Osteocyte (in vitro differentiated cells): Measurements from ENCODE around the gene NRF1. TPM values are rescaled to one million over a fixed set of nuclear protein-coding genes. Genes with fewer than 3 reads are reported as not detected.
A peak's percentile ranks its signal among the peaks of the same experiment; 100 is the strongest.

Experiments
- DNase-seq: peaks from one replicate; pipeline ENCODE4 v3.0.0; 2021; ENCODE audit warnings: mixed read lengths; ENCODE audit not compliant: unreplicated experiment; ENCODE audit errors: extremely low spot score
- H3K27ac Mint-ChIP-seq: one replicate; pipeline ENCODE4 v1.8.0; 2021; ENCODE audit warnings: mild to moderate bottlenecking, mixed read lengths; ENCODE audit not compliant: unreplicated experiment
- H3K27me3 Mint-ChIP-seq: one replicate; pipeline ENCODE4 v1.8.0; 2021; ENCODE audit warnings: mixed read lengths; ENCODE audit not compliant: unreplicated experiment
- H3K36me3 Mint-ChIP-seq: one replicate; pipeline ENCODE4 v1.8.0; 2021; ENCODE audit warnings: mixed read lengths; ENCODE audit not compliant: unreplicated experiment
- H3K4me1 Mint-ChIP-seq: one replicate; pipeline ENCODE4 v1.8.0; 2021; ENCODE audit warnings: mixed read lengths; ENCODE audit not compliant: unreplicated experiment
- H3K4me3 Mint-ChIP-seq: one replicate; pipeline ENCODE4 v1.8.0; 2021; ENCODE audit warnings: mild to moderate bottlenecking, moderate library complexity, mixed read lengths; ENCODE audit not compliant: unreplicated experiment
- H3K9me3 Mint-ChIP-seq: one replicate; pipeline ENCODE4 v1.8.0; 2021; ENCODE audit warnings: mixed read lengths; ENCODE audit not compliant: unreplicated experiment
- microRNA-seq: library from miRNA; unstranded; fragments of <30 nt; microRNA quantifications from one replicate; pipeline ENCODE4 v1.1.0, GENCODE V29; 2020; ENCODE audit not compliant: unreplicated experiment
- total RNA-seq: library from RNA; stranded (reverse); gene quantifications from 2 replicates; pipeline ENCODE4 v1.2.1, GENCODE V29; 2021
- TF ChIP-seq, protein P1 (sequence below): fragments of 200-600 bp; sonication (generic); IDR thresholded peaks from 2 replicates; pipeline ENCODE4 v1.5.0; 2021; ENCODE audit warnings: antibody characterized with exemption, mild to moderate bottlenecking, moderate library complexity

The NRF1 gene
- total RNA-seq, 1 donor from 2014 or later, result 20.7 TPM

DNA sequence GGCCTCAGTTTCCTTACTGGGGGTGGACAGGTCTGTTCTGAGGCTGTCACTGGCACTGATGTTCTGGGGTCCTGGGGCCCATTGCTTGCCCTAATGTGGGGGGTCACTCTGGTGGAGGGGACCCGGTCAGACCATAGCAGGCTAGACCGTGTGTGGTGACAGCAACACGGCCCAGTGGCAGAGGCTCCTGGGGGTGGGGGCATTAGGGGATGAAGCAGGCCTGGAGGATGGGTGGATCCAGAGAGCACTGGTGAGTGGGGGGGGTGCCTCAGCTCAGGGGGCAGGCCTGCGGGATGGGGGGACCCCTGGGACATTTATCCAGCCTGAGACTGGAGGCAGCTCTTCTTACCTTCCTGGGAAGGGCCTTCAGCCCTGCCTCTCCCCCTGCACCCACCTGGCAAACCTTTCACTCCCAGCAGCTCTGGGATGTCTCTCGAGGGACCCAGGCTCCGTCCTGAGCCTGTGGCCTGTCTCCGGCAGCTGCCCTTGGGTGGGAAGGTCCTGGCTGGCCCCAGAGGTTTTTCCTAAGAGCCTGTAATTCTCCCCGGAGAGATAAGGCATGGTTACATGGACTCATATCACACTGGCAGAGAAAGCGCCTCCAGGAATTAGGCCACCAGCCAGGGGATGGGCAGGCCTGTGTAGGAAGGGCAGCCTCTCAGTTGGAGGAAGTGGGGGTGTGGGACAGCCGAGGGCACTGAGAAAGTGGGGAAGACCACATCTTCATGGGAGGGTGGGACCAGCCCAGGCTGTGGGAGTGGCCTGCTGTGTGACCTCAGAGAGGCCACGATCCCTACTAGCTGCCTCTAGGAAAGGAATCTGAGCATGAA lies 193.6 kb downstream of the NRF1 start:
- Mint-ChIP-seq H3K4me3 (no peak overlapping the region), H3K9me3 (no peaks in the 10 kb centered on the region), H3K27ac (no peak overlapping the region), H3K4me1 (peaks cover 6% of the 10 kb centered on the region), H3K27me3 (peaks cover 5% of the 10 kb centered on the region), H3K36me3 (no peaks in the 10 kb centered on the region)
- TF ChIP-seq, protein P1, sequence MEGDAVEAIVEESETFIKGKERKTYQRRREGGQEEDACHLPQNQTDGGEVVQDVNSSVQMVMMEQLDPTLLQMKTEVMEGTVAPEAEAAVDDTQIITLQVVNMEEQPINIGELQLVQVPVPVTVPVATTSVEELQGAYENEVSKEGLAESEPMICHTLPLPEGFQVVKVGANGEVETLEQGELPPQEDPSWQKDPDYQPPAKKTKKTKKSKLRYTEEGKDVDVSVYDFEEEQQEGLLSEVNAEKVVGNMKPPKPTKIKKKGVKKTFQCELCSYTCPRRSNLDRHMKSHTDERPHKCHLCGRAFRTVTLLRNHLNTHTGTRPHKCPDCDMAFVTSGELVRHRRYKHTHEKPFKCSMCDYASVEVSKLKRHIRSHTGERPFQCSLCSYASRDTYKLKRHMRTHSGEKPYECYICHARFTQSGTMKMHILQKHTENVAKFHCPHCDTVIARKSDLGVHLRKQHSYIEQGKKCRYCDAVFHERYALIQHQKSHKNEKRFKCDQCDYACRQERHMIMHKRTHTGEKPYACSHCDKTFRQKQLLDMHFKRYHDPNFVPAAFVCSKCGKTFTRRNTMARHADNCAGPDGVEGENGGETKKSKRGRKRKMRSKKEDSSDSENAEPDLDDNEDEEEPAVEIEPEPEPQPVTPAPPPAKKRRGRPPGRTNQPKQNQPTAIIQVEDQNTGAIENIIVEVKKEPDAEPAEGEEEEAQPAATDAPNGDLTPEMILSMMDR, result no peak
- DNase-seq, result no peak

Small RNAs within 50 kb of the gene (microRNA-seq; reads per million reads assigned to microRNA genes)
- gene MIR182 (49.9 reads per million, percentile 43 among the genes with 10 or more reads in this experiment), gene MIR183 (19.7 reads per million, percentile 29 among the genes with 10 or more reads in this experiment), gene MIR96 (21.4 reads per million, percentile 30 among the genes with 10 or more reads in this experiment)

Other genes with a start within 250 kb of the NRF1 start
- gene STRIP2, start 177.3 kb upstream of the NRF1 start, total RNA-seq, result 0.73 and 0.81 TPM in 2 replicates
- not detected in 2 replicates for gene SMKR1, start 109.2 kb upstream of the NRF1 start, total RNA-seq